ENCODE data around the gene FMO1. TPM values are rescaled to one million over a fixed set of nuclear protein-coding genes. Genes with fewer than 3 reads are reported as not detected.

FMO1 gene
- total RNA-seq, 1 experiment from 2014 or later, result not detected

DNA sequence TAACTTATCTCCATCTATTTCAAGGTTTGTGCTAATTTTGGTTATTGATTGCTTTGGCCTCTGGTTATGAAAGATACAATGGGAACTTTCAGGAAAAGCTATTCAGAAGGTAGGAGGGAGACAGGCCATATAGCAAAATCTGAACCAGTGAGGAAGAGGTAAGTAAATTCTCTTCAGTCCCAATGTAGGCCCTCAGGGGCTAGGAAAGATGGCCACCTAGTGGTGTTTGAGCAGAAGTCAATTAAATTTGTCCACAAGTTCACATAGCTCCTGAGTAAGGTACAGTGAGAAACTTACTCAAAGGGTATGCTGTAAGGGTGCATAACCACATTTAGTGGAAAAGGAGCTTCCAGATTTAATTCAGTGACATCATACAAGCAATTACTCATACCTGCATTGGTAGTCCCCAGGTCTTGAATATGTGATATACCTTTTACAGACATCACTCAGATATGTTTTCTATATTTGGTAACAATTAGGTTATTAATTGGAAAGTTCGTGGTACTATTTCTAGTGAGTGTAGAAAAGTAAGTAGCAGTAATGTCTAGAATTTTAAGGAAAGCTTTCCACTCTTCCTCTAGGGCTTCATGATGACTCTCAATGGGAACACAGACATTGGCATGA is 21.4 kb upstream of the FMO1 start:
- Histone ChIP-seq H3K4me1 (ENCODE audit: insufficient read depth, low read length) (peaks cover 9% of the 10 kb centered on the region; the same call in 1 of the 2 replicates), H3K9ac (ENCODE audit: extremely low read depth, insufficient read length, low read length) (no peak overlapping the region), H3T11ph (ENCODE audit: low read length) (no peak overlapping the region), H3K23ac (ENCODE audit: insufficient read length, low read depth, low read length) (no peak overlapping the region), H2BK120ac (ENCODE audit: low read depth, low read length, poor library complexity, severe bottlenecking) (no peak overlapping the region), H2BK5ac (ENCODE audit: insufficient read length, low read length) (no peak overlapping the region), H2AK5ac (ENCODE audit: insufficient read length, low read length) (no peak overlapping the region), H3K79me2 (ENCODE audit: insufficient read depth, low read length) (no peaks in the 10 kb centered on the region), H3K23me2 (ENCODE audit: insufficient read length, low read depth, low read length, poor library complexity, severe bottlenecking) (no peaks in the 10 kb centered on the region), H2BK15ac (ENCODE audit: low read depth, low read length) (no peak overlapping the region), H4K91ac (ENCODE audit: insufficient read length, low read depth, low read length) (no peak overlapping the region), H3K9me3 (ENCODE audit: control insufficient read depth, low read depth, low read length) (no peaks in the 10 kb centered on the region), H3K27ac (ENCODE audit: insufficient read length, low read depth, low read length) (no peak overlapping the region), H4K8ac (replicated peaks; ENCODE audit: insufficient read length, low read depth, low read length) (no peak overlapping the region), H2BK20ac (ENCODE audit: low read depth, low read length, poor library complexity, severe bottlenecking) (no peak overlapping the region), H4K5ac (ENCODE audit: insufficient read length, low read depth, low read length) (no peak overlapping the region), H3K14ac (ENCODE audit: insufficient read depth, low read length) (no peak overlapping the region), H3K27me3 (ENCODE audit: insufficient read depth, low read length) (no peaks in the 10 kb centered on the region), H3K79me1 (ENCODE audit: insufficient read depth, low read depth, low read length, poor library complexity, severe bottlenecking) (no peaks in the 10 kb centered on the region), H2BK12ac (ENCODE audit: insufficient read length, low read depth, low read length) (no peak overlapping the region), H4K20me1 (ENCODE audit: control insufficient read depth, insufficient read depth, insufficient read length) (no peaks in the 10 kb centered on the region), H3K18ac (ENCODE audit: insufficient read length, low read depth, low read length) (no peak overlapping the region), H3K56ac (ENCODE audit: insufficient read length, low read depth, low read length) (no peak overlapping the region), H3K4me2 (ENCODE audit: insufficient read depth, insufficient read length, low read length) (no peak overlapping the region), H3K4ac (ENCODE audit: low read depth, low read length) (no peak overlapping the region), H2AFZ (ENCODE audit: low read length) (no peak overlapping the region)
- no CpG with 5 or more reads among the region's 1 CpG for WGBS (ENCODE audit: extremely low coverage, insufficient read length, low lambda C conversion rate)
- Mint-ChIP-seq H3K27me3 (ENCODE audit: low read depth) (no peaks in the 10 kb centered on the region), H3K27ac (no peak overlapping the region), H3K4me3 (no peak overlapping the region), H3K4me1 (peaks cover 25% of the 10 kb centered on the region in 2 experiments), H3K36me3 (ENCODE audit: insufficient read depth in 1 of 3, low read depth in 3 of 3) (no peaks in the 10 kb centered on the region; a peak in 1 of 7 replicates), H3K9me3 (no peaks in the 10 kb centered on the region)
- TF ChIP-seq, protein P1, sequence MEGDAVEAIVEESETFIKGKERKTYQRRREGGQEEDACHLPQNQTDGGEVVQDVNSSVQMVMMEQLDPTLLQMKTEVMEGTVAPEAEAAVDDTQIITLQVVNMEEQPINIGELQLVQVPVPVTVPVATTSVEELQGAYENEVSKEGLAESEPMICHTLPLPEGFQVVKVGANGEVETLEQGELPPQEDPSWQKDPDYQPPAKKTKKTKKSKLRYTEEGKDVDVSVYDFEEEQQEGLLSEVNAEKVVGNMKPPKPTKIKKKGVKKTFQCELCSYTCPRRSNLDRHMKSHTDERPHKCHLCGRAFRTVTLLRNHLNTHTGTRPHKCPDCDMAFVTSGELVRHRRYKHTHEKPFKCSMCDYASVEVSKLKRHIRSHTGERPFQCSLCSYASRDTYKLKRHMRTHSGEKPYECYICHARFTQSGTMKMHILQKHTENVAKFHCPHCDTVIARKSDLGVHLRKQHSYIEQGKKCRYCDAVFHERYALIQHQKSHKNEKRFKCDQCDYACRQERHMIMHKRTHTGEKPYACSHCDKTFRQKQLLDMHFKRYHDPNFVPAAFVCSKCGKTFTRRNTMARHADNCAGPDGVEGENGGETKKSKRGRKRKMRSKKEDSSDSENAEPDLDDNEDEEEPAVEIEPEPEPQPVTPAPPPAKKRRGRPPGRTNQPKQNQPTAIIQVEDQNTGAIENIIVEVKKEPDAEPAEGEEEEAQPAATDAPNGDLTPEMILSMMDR (conservative IDR thresholded peaks at IDR 0.05), result peak; percentile 88
- peak; percentile 72 for DNase-seq

All from H9 (cell line).